RWPE1 (cell line): ENCODE results near the gene ARHGEF28.

Experiments
- CTCF ChIA-PET: fragments of 350-600 bp; sonication (Branson Sonifier 250); formaldehyde crosslinking; extraction: SDS; loops from one replicate; lab custom pipeline; 2021; lab: Yijun Ruan, JAX
- POLR2A ChIA-PET: fragments of 400-600 bp; formaldehyde crosslinking; extraction: SDS; loops from one replicate; lab custom pipeline; 2020; ENCODE audit warnings: antibody characterized with exemption; ENCODE audit not compliant: low non-redundant PET; lab: Yijun Ruan, JAX
- DNase-seq: peaks from one replicate; pipeline ENCODE4 v3.0.0; 2012; ENCODE audit warnings: low spot score
- H3K27ac ChIP-seq: fragments of 450-650 bp; 2 replicates; pipeline ENCODE4 v1.5.1; 2017
- TF ChIP-seq, protein P1 (sequence below): fragments of 450-650 bp; conservative IDR thresholded peaks from 2 replicates; pipeline ENCODE4 v1.5.1; 2017; ENCODE audit warnings: low read depth, mild to moderate bottlenecking

The ARHGEF28 gene

DNA sequence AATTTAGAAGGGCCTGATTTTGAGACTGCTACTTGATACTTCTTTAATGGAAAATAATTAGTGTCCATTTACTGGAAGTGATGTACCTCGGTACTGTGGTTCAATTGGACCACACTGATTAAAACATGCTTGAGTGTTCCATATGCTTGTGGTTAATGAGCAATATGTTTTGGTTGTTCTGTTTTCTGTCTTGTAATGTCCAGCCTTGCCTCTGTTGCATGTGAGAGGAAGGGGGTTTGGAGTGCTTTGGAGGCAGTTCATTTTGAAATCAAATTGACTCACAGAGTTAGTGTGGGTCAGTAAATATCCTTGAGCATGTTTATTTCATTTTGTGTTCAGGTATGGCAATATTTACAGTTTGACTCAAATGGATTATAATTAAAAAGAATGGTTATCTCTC lies 334.4 kb downstream of the ARHGEF28 start:
- CTCF ChIA-PET = no interaction called here
- DNase-seq = no peak
- no peak overlapping the region for H3K27ac ChIP-seq
- POLR2A ChIA-PET = no interaction called here
- TF ChIP-seq, protein P1, sequence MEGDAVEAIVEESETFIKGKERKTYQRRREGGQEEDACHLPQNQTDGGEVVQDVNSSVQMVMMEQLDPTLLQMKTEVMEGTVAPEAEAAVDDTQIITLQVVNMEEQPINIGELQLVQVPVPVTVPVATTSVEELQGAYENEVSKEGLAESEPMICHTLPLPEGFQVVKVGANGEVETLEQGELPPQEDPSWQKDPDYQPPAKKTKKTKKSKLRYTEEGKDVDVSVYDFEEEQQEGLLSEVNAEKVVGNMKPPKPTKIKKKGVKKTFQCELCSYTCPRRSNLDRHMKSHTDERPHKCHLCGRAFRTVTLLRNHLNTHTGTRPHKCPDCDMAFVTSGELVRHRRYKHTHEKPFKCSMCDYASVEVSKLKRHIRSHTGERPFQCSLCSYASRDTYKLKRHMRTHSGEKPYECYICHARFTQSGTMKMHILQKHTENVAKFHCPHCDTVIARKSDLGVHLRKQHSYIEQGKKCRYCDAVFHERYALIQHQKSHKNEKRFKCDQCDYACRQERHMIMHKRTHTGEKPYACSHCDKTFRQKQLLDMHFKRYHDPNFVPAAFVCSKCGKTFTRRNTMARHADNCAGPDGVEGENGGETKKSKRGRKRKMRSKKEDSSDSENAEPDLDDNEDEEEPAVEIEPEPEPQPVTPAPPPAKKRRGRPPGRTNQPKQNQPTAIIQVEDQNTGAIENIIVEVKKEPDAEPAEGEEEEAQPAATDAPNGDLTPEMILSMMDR = no peak

DNA sequence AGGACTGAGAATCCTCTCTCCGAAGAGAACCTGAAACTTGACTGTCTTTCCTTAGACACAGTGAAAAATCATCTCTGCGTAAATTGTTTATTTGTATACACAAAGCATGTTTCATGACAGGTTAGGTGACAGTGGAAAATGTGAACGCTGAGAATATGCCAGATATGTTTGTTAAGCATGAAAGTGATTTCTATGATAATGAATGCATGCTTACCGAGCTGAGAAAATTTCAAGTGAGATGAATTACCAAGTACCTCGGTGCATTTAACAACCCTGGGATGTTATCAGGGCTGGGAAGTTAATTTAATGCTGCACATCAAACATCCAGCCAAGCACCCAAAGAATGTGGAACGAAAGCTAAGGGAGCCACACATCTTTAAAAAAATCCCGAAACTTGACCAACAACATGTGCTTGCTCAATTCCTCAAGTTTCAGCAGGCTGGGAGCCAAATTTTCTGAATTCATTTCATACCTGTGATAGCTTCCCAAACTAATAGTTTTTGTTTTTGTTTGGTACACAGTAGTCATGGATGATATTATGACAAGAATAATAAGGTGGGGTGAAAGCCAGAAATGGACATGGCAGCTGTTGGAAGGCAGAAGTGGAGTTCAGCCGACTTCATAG lies 336.9 kb downstream of the ARHGEF28 start:
- POLR2A ChIA-PET = no interaction called here
- TF ChIP-seq, protein P1 = no peak
- CTCF ChIA-PET = interaction anchor here (0.6 kb wide), 1 partner anchor 653 kb away, joined by 3 read pairs; no protein-coding TSS in a partner anchor
- DNase-seq = no peak
- no peak overlapping the region for H3K27ac ChIP-seq

DNA sequence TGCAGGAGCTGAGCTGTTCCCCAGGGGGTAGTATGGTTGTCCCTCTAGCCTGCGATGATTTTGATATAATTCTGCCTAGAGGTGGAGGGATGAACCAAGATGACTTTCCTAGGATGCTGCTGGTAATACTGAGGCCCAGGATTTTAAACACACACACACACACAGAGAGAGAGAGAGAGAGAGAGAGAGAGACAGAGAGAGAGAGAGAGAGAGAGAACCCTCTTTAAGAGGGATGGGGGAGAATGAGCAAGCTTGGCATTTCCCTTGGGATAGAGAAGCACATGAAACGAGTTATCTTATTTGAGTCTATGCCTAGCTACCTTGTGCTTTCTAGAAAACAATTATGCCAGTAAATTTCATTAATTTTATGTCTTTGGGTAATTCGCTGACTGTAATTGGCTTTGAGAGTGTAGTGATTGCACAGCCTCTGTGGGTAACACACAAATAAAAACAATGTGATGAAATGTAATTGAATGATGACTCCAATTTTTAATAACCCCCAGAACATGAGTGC lies 338.4 kb downstream of the ARHGEF28 start:
- POLR2A ChIA-PET = no interaction called here
- no peak for DNase-seq
- no peak overlapping the region for H3K27ac ChIP-seq
- CTCF ChIA-PET = interaction anchor here (0.6 to 0.7 kb wide), 2 partner anchors 24 to 163 kb away, joined by 3 to 4 read pairs; no protein-coding TSS in a partner anchor
- TF ChIP-seq, protein P1 = no peak

DNA sequence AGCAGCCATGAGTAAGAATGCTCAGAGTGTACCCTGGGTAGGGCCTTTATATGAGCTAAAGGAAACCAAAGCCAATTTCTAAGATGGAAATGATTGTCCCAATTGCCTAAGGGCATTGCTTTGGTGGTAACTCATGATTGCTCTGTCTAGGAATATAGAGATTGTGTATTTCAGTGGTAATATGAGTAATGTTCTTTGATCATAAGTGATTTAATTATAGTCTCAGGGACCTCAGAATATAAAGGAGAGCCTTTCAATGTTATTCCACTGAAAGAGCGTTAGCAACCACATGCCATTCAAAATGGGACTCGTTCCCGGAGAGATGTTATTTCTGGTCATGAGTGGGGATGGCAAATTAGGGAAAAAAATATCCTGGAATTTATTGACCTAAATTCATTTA lies 340.5 kb downstream of the ARHGEF28 start:
- ChIA-PET CTCF (no interaction called here), POLR2A (no interaction called here)
- TF ChIP-seq, protein P1 = no peak
- DNase-seq = no peak
- H3K27ac ChIP-seq = no peak overlapping the region

DNA sequence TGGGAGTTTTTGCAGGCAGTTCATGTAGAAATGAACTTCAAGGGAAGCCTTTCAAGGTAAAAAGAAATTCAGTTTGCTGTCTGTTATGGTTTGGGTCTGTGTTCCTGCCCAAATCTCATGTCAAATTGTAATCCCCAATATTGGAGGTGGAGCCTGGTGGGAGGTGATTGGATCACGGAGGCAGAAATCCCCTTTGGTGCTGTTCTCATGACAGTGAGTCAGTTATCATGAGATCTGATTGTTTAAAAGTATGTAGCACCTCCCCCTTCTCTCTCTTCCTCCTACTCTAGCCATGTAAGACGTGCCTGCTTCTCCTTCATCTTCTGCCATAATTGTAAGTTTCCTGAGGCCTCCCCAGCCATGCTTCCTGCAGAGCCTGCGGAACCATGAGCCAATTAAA lies 341.4 kb downstream of the ARHGEF28 start:
- TF ChIP-seq, protein P1 = no peak
- no peak for DNase-seq
- H3K27ac ChIP-seq = no peak overlapping the region
- ChIA-PET POLR2A (no interaction called here), CTCF (no interaction called here)

DNA sequence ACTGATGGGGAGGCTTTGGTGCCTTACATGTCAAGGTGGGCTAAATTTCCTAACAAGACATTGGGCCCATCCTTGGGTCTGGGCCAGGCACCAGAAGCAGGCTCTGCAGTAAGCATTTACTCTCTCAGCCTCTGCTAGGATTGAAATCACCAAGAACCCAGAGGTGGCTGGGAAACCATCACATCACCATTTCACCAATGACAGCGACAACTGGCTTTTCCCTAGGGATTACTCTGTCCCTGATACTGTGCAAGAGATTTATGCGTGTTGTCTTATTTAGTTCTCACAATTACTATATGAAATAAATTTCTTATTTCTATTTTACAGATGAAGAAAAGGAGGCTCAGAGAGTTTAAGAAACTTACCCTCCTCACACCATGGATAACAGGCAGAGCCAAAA lies 342.2 kb downstream of the ARHGEF28 start:
- no peak overlapping the region for H3K27ac ChIP-seq
- ChIA-PET POLR2A (no interaction called here), CTCF (interaction anchor here (0.7 kb wide), 1 partner anchor 26 kb away, joined by 3 read pairs; no protein-coding TSS in a partner anchor)
- no peak for DNase-seq
- TF ChIP-seq, protein P1 = no peak
